Omental fat pad (tissue), 4 donors: ENCODE results near the gene PLAAT3. TPM values are rescaled to one million over a fixed set of nuclear protein-coding genes. Genes with fewer than 3 reads are reported as not detected.
"Not testable (repeated sequence)": the region's sequence is repeated elsewhere in the genome, so short reads cannot be mapped to it uniquely, and the experiment has no call there.

Experiments
- ATAC-seq: fragments of 150-250 bp; one replicate; pipeline ENCODE4 v1.9.1; 2016; ENCODE audit warnings: mild to moderate bottlenecking, moderate library complexity; ENCODE audit not compliant: low FRiP score
- DNase-seq: peaks from one replicate; pipeline ENCODE4 v3.0.0-alpha.2; 2019; ENCODE audit warnings: low spot score
- total RNA-seq, 4 donors: library from RNA; depleted of rRNA; stranded (reverse); fragments of >200 nt; gene quantifications; one replicate each; pipeline ENCODE4 v1.1.0, GENCODE V29; 2016
- TF ChIP-seq, protein P1 (sequence below), 3 donors: fragments of 450-650 bp; IDR thresholded peaks; one replicate each; pipeline ENCODE4 v1.5.1; 2016 to 2017; ENCODE audit warnings: antibody characterized with exemption in 3 of 3, mild to moderate bottlenecking in 3 of 3, moderate library complexity in 2 of 3

Gene PLAAT3
- total RNA-seq, 4 donors from 2014 or later, result 125 to 616 (median 260) TPM

DNA sequence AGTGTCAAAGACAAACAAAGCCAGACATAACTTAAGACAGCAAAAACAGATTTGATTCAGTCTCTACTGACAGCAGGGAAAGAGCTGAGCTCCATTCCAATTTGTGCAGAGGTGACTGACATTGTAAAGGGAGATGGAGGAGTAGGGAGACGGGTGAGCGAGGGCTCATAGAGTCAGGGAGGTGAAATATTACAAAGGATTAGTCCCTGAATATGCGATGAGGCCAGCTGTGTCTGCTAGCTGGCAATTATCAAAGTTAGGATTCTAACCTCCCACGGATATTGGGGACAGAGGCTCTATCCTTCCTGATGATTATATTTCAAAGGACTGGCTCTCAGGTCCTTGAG, 59.4 kb downstream of the PLAAT3 start:
- DNase-seq, result no peak
- TF ChIP-seq, protein P1, sequence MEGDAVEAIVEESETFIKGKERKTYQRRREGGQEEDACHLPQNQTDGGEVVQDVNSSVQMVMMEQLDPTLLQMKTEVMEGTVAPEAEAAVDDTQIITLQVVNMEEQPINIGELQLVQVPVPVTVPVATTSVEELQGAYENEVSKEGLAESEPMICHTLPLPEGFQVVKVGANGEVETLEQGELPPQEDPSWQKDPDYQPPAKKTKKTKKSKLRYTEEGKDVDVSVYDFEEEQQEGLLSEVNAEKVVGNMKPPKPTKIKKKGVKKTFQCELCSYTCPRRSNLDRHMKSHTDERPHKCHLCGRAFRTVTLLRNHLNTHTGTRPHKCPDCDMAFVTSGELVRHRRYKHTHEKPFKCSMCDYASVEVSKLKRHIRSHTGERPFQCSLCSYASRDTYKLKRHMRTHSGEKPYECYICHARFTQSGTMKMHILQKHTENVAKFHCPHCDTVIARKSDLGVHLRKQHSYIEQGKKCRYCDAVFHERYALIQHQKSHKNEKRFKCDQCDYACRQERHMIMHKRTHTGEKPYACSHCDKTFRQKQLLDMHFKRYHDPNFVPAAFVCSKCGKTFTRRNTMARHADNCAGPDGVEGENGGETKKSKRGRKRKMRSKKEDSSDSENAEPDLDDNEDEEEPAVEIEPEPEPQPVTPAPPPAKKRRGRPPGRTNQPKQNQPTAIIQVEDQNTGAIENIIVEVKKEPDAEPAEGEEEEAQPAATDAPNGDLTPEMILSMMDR (IDR thresholded peaks at IDR 0.05), result no peak
- no peak for ATAC-seq

DNA sequence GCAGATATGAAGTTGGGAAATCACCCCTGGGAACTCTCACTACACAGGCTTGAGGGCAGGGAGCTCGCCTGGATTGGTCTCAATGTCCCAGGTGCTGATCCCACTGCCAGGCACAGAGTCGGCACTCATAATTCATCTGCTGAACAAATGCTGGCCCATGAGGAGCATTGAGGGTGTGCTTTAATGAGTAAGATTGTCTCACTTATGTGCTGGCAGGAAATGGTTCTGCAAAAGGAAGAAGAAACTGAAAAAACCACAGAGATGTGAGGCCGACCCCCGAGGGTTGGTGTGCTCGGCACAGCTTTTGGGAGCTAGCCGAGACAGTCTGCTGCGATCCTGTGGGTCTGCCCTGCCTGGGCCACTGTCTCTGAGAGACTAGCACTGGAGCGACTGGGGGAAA, 60.5 kb downstream of the PLAAT3 start:
- TF ChIP-seq, protein P1 (IDR thresholded peaks at IDR 0.05), result no peak
- ATAC-seq (no peak), DNase-seq (no peak)

DNA sequence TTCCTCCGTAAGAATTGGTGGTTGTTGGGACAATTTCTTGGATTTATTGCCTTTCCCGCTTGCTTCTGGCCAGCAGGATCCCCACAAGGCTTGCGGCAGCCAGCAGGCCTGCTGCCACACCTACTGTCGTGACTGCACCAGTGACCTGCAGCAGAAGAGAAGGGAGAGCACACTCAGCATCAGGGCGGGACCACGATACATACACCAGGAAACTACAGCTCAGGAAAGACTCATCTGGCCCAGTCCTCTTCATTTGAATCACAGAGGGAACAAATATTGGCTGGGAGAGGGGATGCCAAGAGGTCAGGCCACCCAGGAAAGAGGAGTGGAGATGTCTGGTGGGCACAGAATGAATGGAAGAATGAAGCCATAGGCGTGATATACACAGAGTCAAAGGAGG, 61.3 kb downstream of the PLAAT3 start:
- TF ChIP-seq, protein P1 (IDR thresholded peaks at IDR 0.05), result no peak

DNA sequence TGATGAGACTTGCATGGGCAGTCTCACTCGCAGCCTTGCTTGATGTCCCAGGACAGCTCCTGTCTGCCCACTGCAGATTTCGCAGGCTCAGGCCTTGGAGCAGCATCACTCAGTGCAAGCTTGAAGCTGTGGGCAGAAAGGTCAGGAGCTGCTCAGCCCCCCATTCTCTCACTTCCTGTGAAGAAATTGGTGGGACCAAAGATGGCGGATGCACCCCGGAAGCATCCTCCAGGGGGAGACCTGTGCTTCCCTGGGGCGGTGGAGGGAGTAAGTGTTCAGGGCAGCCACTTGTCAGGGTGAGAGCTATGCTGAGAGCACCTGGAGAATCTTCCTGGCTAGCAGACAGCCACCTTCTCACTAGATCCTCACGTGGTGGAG, 62.4 kb downstream of the PLAAT3 start:
- TF ChIP-seq, protein P1 (IDR thresholded peaks at IDR 0.05), result no peak
- ATAC-seq (no peak), DNase-seq (no peak)

More for the DNA sequence above, 61.3 kb downstream of the PLAAT3 start:
- no peak for ATAC-seq
- DNase-seq, result no peak

DNA sequence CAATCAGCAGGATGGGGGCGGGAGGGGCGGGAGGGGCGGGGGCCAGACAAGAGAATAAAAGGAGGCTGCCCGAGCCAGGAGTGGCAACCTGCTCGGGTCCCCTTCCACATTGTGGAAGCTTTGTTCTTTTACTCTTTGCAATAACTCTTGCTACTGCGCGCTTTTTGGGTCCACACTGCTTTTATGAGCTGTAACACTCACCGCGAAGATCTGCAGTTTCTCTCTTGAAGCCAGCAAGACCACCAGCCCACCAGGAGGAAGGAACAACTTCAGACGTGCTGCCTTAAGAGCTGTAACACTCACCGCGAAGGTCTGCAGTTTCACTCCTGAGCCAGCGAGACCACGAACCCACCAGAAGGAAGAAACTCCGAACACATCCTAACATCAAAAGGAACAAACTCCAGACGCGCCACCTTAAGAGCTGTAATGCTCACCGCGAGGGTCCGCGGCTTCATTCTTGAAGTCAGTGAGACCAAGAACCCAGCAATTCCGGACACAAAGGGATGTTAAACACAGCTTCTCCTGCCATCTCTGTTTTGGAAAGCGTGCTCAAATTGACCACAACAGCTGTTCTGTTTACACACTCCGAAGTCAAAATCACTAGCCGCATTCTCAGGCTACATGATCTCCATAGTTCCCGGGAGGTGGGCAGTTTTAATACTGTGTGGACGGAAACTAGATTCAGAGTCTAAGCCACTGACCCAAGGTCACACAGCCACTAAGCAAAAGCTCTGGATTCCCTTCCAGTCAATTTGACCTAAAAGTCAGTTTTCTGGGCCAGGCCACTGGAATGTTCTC, 62.9 kb downstream of the PLAAT3 start:
- ATAC-seq (no peak), DNase-seq (no peak)
- TF ChIP-seq, protein P1 (IDR thresholded peaks at IDR 0.05), result no peak

DNA sequence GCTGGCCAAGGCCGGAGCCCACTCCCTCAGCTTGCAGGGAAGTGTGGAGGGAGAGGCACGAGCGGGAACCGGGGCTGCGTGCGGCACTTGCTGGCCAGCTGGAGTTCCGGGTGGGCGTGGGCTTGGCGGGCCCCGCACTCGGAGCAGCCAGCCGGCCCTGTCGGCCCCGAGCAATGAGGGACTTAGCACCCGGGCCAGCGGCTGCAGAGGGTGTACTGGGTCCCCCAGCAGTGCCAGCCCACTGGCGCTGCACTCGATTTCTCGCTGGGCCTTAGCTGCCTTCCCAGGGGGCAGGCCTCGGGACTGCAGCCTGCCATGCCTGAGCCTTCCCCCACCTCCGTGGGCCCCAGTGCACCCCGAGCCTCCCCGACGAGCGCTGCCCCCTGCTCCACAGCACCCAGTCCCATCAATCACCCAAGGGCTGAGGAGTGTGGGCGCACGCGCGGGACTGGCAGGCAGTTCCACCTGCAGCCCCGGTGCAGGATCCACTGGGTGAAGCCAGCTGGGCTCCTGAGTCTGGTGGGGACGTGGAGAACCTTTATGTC, 64.0 kb downstream of the PLAAT3 start:
- ATAC-seq, DNase-seq: not testable (repeated sequence)

DNA sequence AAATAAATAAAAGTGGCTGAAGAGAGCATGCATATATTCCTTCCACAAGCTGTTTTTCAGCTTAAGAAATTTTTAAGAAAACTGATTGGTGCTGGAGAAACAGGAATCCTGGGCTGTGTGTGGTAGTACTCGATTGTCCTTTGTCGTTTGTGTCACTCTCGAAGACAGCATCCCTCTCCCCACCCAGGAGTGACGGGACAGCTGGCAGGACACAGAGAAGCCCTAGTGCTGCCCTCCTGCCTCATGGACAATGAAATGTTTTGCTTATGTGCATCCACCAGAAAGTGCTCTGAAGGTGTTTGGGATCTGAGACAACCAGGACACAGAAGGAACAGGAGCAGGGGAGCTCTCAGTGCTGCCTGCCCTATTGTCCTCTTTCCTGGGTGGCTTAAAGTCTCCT, 64.8 kb downstream of the PLAAT3 start:
- ATAC-seq (no peak), DNase-seq (no peak)
- TF ChIP-seq, protein P1 (IDR thresholded peaks at IDR 0.05), result no peak
